Epithelial cell of esophagus (primary cell): ENCODE measurements around the gene AP1S2.
"Not testable (repeated sequence)": the region's sequence is repeated elsewhere in the genome, so short reads cannot be mapped to it uniquely, and the experiment has no call there.

Source experiments
- DNase-seq: peaks from one replicate; pipeline ENCODE4 v3.0.0; 2010; ENCODE audit warnings: low read depth
- H3K4me3 ChIP-seq: 2 replicates; pipeline ENCODE4 v1.5.1; 2011; ENCODE audit warnings: mild to moderate bottlenecking, low read length, control low read depth
- TF ChIP-seq, protein P1 (sequence below): IDR thresholded peaks from 2 replicates; pipeline ENCODE4 v1.5.1; 2011; ENCODE audit warnings: low read depth, mild to moderate bottlenecking, low read length, control low read depth, inconsistent platforms; ENCODE audit not compliant: insufficient read depth; ENCODE audit errors: missing control alignments

Gene AP1S2

GRCh38 chrX:15882704-15883539 is 28.3 kb upstream of the AP1S2 start:
- H3K4me3 ChIP-seq = no peak overlapping the region
- no peak for DNase-seq
- TF ChIP-seq, protein P1, sequence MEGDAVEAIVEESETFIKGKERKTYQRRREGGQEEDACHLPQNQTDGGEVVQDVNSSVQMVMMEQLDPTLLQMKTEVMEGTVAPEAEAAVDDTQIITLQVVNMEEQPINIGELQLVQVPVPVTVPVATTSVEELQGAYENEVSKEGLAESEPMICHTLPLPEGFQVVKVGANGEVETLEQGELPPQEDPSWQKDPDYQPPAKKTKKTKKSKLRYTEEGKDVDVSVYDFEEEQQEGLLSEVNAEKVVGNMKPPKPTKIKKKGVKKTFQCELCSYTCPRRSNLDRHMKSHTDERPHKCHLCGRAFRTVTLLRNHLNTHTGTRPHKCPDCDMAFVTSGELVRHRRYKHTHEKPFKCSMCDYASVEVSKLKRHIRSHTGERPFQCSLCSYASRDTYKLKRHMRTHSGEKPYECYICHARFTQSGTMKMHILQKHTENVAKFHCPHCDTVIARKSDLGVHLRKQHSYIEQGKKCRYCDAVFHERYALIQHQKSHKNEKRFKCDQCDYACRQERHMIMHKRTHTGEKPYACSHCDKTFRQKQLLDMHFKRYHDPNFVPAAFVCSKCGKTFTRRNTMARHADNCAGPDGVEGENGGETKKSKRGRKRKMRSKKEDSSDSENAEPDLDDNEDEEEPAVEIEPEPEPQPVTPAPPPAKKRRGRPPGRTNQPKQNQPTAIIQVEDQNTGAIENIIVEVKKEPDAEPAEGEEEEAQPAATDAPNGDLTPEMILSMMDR = no peak

DNA sequence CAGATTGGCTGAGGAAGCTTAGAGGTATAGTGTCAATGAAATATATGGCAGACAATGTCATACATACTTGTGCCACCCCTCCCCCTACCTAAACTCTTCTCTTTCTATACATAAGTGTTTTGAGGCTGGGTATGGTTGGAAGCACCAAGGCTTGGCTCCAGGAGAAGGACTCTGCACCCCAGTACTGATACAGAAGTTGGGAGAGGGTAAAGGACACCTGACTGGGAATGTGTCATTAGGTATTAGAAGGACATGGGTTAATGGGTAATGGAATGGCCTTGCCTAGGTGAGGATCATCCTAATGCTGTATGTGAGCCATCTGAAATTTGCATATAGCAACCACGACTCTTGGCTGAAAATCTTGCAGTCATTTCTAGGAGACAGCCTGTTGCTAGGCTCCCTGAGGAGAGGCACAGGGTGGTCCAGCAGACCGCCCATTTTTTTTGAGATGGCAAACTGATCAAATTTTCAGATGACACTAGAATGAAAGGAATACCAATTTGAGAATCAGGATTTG is 26.8 kb upstream of the AP1S2 start:
- H3K4me3 ChIP-seq = no peak overlapping the region
- DNase-seq = no peak
- TF ChIP-seq, protein P1 = no peak

DNA sequence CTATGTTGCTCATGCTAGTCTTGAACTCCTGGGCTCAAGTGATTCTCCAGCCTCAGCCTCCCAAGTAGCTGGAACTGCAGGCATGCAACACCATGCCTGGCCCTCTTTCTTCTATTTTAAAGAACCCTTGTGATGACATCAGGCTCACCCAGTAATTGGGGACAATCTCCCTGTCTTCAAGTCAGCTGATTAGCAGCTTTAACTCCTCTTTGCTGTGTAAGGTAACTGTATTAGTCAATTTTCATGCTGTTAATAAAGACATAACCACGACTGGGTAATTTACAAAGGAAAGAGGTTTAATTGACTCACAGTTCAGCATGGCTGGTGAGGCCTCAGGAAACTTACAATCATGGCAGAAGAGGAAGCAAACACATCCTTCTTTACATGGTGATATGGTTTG is 23.3 kb upstream of the AP1S2 start:
- DNase-seq, H3K4me3 ChIP-seq: not testable (repeated sequence)

- TF ChIP-seq, protein P1 = no peak
- H3K4me3 ChIP-seq = no peak overlapping the region
- DNase-seq = no peak
Observed at GRCh38 chrX:15877380-15877779, 22.8 kb upstream of the AP1S2 start.

GRCh38 chrX:15874672-15875071 is 20.1 kb upstream of the AP1S2 start:
- TF ChIP-seq, protein P1 = no peak
- H3K4me3 ChIP-seq = no peak overlapping the region
- no peak for DNase-seq

DNA sequence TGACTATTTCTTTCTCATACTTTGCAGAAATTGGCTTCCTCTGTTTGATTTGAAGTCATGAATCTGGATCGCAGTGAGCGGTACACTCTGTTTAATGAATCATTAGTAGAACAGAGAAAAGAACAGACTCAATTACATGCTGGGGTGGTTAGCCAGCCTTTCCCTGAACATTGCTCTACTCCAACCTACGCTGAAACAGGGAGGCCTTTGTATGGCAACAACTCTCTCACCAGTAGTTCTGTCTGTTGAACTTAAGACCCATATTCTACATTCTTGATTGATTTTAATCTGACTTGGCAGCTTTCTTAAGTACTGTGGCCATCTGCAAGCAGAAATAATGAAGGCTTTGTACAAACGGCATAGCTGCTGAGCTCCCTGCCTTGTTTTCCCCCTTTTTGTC is 19.0 kb upstream of the AP1S2 start:
- DNase-seq = no peak
- no peak overlapping the region for H3K4me3 ChIP-seq
- TF ChIP-seq, protein P1 = no peak

DNA sequence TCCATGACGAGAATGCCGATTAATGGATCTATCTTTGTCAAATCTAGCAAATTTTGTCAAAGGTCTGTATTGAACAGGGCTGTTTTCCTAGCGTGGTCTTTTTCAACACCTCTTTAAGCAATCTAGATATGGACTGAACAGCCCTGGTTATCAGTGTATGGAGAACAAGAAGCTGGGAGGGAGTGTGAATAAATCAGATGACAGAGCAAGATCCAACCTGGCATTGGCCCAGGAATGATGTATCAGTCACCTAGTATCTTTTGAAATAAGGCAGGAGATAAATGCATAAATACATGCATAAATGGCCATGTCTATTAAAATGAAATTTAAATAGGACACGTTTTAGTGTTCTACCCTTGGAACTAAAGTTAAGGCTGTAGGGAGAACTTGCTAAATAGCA is 15.7 kb upstream of the AP1S2 start:
- no peak overlapping the region for H3K4me3 ChIP-seq
- TF ChIP-seq, protein P1 = no peak
- DNase-seq = peak; percentile 45
